Sigmoid colon (tissue), 3 donors: ENCODE results near the gene CNTNAP4.

Experiments
- POLR2A ChIP-seq, 2 donors: fragments of 450-650 bp; IDR thresholded peaks; one replicate each; pipeline ENCODE4 v1.6.1; 2016; ENCODE audit warnings: antibody characterized with exemption in 2 of 2, mild to moderate bottlenecking in 2 of 2, moderate library complexity in 2 of 2
- TF ChIP-seq, protein P1 (sequence below), 4 experiments: fragments of 450-650 bp in 3 of 4; fragments of 200-600 bp in 1 of 4; IDR thresholded peaks; one replicate each; pipeline ENCODE4 v1.5.1; 2016 to 2019; ENCODE audit warnings: antibody characterized with exemption in 4 of 4, mild to moderate bottlenecking in 3 of 4, moderate library complexity in 2 of 4

DNA sequence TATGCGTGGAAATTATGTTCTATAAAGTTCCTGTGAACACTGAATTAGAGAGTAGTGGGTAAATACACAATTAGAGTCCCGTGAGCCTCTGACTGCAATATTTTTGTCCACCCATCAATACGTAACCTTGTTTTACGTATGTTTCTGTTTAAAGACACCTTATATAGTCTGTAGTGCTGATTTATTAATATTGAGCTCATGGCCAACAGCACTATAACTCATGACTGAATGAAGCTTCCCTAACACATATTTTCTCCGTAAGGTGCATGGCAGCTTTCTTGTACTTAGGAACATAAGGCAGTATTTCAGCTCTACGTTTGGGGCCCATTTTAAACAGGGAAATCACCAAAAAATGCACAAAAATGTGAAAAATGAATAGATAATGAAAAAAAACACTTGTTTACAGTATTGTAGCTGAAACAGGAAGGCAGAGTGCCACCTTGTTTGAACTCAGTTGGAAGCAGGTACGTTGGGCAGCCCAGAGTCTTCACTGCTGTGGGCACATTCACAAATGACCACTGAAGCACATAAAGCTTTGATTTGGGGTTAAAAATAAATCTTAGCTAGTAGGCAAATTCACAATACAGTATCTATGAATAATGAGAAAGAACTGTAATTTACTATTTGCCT lies 108.5 kb downstream of the CNTNAP4 start:
- TF ChIP-seq, protein P1, sequence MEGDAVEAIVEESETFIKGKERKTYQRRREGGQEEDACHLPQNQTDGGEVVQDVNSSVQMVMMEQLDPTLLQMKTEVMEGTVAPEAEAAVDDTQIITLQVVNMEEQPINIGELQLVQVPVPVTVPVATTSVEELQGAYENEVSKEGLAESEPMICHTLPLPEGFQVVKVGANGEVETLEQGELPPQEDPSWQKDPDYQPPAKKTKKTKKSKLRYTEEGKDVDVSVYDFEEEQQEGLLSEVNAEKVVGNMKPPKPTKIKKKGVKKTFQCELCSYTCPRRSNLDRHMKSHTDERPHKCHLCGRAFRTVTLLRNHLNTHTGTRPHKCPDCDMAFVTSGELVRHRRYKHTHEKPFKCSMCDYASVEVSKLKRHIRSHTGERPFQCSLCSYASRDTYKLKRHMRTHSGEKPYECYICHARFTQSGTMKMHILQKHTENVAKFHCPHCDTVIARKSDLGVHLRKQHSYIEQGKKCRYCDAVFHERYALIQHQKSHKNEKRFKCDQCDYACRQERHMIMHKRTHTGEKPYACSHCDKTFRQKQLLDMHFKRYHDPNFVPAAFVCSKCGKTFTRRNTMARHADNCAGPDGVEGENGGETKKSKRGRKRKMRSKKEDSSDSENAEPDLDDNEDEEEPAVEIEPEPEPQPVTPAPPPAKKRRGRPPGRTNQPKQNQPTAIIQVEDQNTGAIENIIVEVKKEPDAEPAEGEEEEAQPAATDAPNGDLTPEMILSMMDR (IDR thresholded peaks at IDR 0.05) = no peak
- TF ChIP-seq POLR2A (IDR thresholded peaks at IDR 0.05) = no peak
